Upper lobe of left lung (tissue), 4 donors: ENCODE measurements around the gene NDRG2.

Experiments
- CTCF ChIP-seq, 6 experiments: fragments of 450-650 bp in 4 of 6; fragments of 200-600 bp in 2 of 6; sonication (generic) in 2 of 6; IDR thresholded peaks; one replicate each; pipeline ENCODE4 v1.5.1; 2016 to 2019; ENCODE audit warnings: antibody characterized with exemption in 6 of 6
- EP300 ChIP-seq, 4 donors: sonication (generic); formaldehyde crosslinking; IDR thresholded peaks; one replicate each; pipeline ENCODE4 v1.5.1; 2017; ENCODE audit warnings: antibody characterized with exemption in 4 of 4, control low read depth in 2 of 4
- POLR2A ChIP-seq, 4 donors: fragments of 450-650 bp; IDR thresholded peaks; one replicate each; pipeline ENCODE4 v1.5.1; 2016 to 2017; ENCODE audit warnings: antibody characterized with exemption in 4 of 4, mild to moderate bottlenecking in 2 of 4
- POLR2AphosphoS5 ChIP-seq, 2 donors: sonication (generic); formaldehyde crosslinking; IDR thresholded peaks; one replicate each; pipeline ENCODE4 v1.5.1; 2017; ENCODE audit warnings: antibody characterized with exemption in 2 of 2

GRCh38 chr14:21039585-21040369, 14.9 kb upstream of the NDRG2 start:
- peak in 5 of 6 experiments; percentile 37 to 63 (median 52) for TF ChIP-seq CTCF (IDR thresholded peaks at IDR 0.05)
- no peak for TF ChIP-seq POLR2AphosphoS5 (IDR thresholded peaks at IDR 0.05)
- no peak for TF ChIP-seq POLR2A (IDR thresholded peaks at IDR 0.05)
- no peak for TF ChIP-seq EP300 (IDR thresholded peaks at IDR 0.05)
